WTC11 (cell line): ENCODE data around the gene TEKT3. TPM values are rescaled to one million over a fixed set of nuclear protein-coding genes. Genes with fewer than 3 reads are reported as not detected.

Source experiments
- ATAC-seq: fragments of 200-7000 bp; cut with Tn5 transposase; 2 replicates; pipeline ENCODE4 v1.10.0; 2021; ENCODE audit warnings: mild to moderate bottlenecking, moderate library complexity
- CTCF ChIA-PET: fragments of 300-600 bp; sonication (Branson Sonifier 250); formaldehyde crosslinking; loops from one replicate; lab custom pipeline; 2021; ENCODE audit warnings: antibody characterized with exemption; lab: Charles Lee
- POLR2A ChIA-PET: fragments of 350-600 bp; sonication (Branson Sonifier 250); formaldehyde crosslinking; loops from one replicate; lab custom pipeline; 2021; ENCODE audit warnings: antibody characterized with exemption; lab: Charles Lee
- DNase-seq: peaks from one replicate; pipeline ENCODE4 v3.0.0; 2021; ENCODE audit warnings: low spot score
- H3K27ac Mint-ChIP-seq: 2 replicates; pipeline ENCODE4 v1.8.0; 2021; ENCODE audit warnings: mixed read lengths
- H3K27me3 Mint-ChIP-seq: 2 replicates; pipeline ENCODE4 v1.8.0; 2021; ENCODE audit warnings: low read depth, mild to moderate bottlenecking, moderate library complexity, mixed read lengths
- H3K36me3 Mint-ChIP-seq: 2 replicates; pipeline ENCODE4 v1.8.0; 2021; ENCODE audit warnings: mixed read lengths
- H3K4me1 Mint-ChIP-seq: 2 replicates; pipeline ENCODE4 v1.8.0; 2022; ENCODE audit warnings: mixed read lengths
- H3K4me3 Mint-ChIP-seq: 2 replicates; pipeline ENCODE4 v1.8.0; 2021; ENCODE audit warnings: mild to moderate bottlenecking, moderate library complexity, mixed read lengths
- H3K9me3 Mint-ChIP-seq: 2 replicates; pipeline ENCODE4 v1.8.0; 2021; ENCODE audit warnings: mixed read lengths
- ATF6 ChIP-seq: sonication (generic); formaldehyde crosslinking; IDR thresholded peaks from 2 replicates; pipeline ENCODE4 v1.8.1; 2023; ENCODE audit warnings: mild to moderate bottlenecking, missing genetic modification reagents
- CREM ChIP-seq: sonication (generic); formaldehyde crosslinking; IDR thresholded peaks from 2 replicates; pipeline ENCODE4 v1.8.1; 2022; ENCODE audit warnings: mild to moderate bottlenecking, missing genetic modification reagents, moderate library complexity
- E2F4 ChIP-seq: sonication (generic); formaldehyde crosslinking; IDR thresholded peaks from 2 replicates; pipeline ENCODE4 v1.8.1; 2022; ENCODE audit warnings: low read depth, mild to moderate bottlenecking, moderate library complexity, missing genetic modification reagents, borderline replicate concordance
- FOXJ3 ChIP-seq: sonication (generic); formaldehyde crosslinking; IDR thresholded peaks from 2 replicates; pipeline ENCODE4 v1.9.0; 2021; ENCODE audit warnings: missing genetic modification reagents, mild to moderate bottlenecking, borderline replicate concordance
- GABPB1 ChIP-seq: sonication (generic); formaldehyde crosslinking; IDR thresholded peaks from 2 replicates; pipeline ENCODE4 v1.8.1; 2023; ENCODE audit warnings: mild to moderate bottlenecking, missing genetic modification reagents
- GTF2I ChIP-seq: fragments of 250-450 bp; sonication (Bioruptor Pico); conservative IDR thresholded peaks from 2 replicates; pipeline ENCODE4 v1.4.0; 2021; ENCODE audit warnings: mild to moderate bottlenecking
- IRF1 ChIP-seq: sonication (generic); formaldehyde crosslinking; IDR thresholded peaks from 2 replicates; pipeline ENCODE4 v1.8.0; 2023; ENCODE audit warnings: missing genetic modification reagents
- IRF2 ChIP-seq: sonication (generic); formaldehyde crosslinking; IDR thresholded peaks from 2 replicates; pipeline ENCODE4 v1.8.0; 2022; ENCODE audit warnings: low read depth, missing genetic modification reagents, borderline replicate concordance
- KAT7 ChIP-seq: sonication (generic); formaldehyde crosslinking; IDR thresholded peaks from 2 replicates; pipeline ENCODE4 v1.8.1; 2023; ENCODE audit warnings: missing genetic modification reagents, mild to moderate bottlenecking, borderline replicate concordance
- MXD4 ChIP-seq: fragments of 250-450 bp; sonication (Bioruptor Pico); IDR thresholded peaks from 2 replicates; pipeline ENCODE4 v1.8.0; 2021; ENCODE audit warnings: mild to moderate bottlenecking, moderate library complexity, borderline replicate concordance
- SOX15 ChIP-seq: fragments of 250-450 bp; sonication (Bioruptor Pico); IDR thresholded peaks from 2 replicates; pipeline ENCODE4 v1.9.0; 2021; ENCODE audit warnings: mild to moderate bottlenecking
- TEAD4 ChIP-seq: sonication (generic); formaldehyde crosslinking; IDR thresholded peaks from 2 replicates; pipeline ENCODE4 v1.8.0; 2022; ENCODE audit warnings: mild to moderate bottlenecking, missing genetic modification reagents
- ZBTB21 ChIP-seq: sonication (generic); formaldehyde crosslinking; IDR thresholded peaks from 2 replicates; pipeline ENCODE4 v1.8.1; 2023; ENCODE audit warnings: mild to moderate bottlenecking, missing genetic modification reagents, borderline replicate concordance
- ZNF416 ChIP-seq: fragments of 250-450 bp; sonication (Bioruptor Pico); IDR thresholded peaks from 2 replicates; pipeline ENCODE4 v1.9.0; 2021; ENCODE audit warnings: mild to moderate bottlenecking, inconsistent platforms
- ZNF532 ChIP-seq: fragments of 250-450 bp; sonication (Bioruptor Pico); IDR thresholded peaks from 2 replicates; pipeline ENCODE4 v1.9.0; 2021; ENCODE audit warnings: mild to moderate bottlenecking, borderline replicate concordance
- total RNA-seq: library from RNA; stranded (reverse); gene quantifications from 3 replicates; pipeline ENCODE4 v1.2.3, GENCODE V29; 2021
- TF ChIP-seq, protein P1 (sequence below): sonication (generic); formaldehyde crosslinking; IDR thresholded peaks from 2 replicates; pipeline ENCODE4 v1.8.1; 2023; ENCODE audit warnings: mild to moderate bottlenecking, missing genetic modification reagents
- TF ChIP-seq, protein P2 (sequence below): fragments of 250-450 bp; sonication (Bioruptor Pico); IDR thresholded peaks from 2 replicates; pipeline ENCODE4 v1.9.0; 2021; ENCODE audit warnings: moderate library complexity, mild to moderate bottlenecking, inconsistent platforms, borderline replicate concordance
- TF ChIP-seq, protein P3 (sequence below): sonication (generic); formaldehyde crosslinking; IDR thresholded peaks from 2 replicates; pipeline ENCODE4 v1.8.1; 2022; ENCODE audit warnings: missing genetic modification reagents, borderline replicate concordance
- TF ChIP-seq, protein P4 (sequence below): sonication (generic); formaldehyde crosslinking; IDR thresholded peaks from 2 replicates; pipeline ENCODE4 v1.8.0; 2023; ENCODE audit warnings: missing genetic modification reagents, mild to moderate bottlenecking, borderline replicate concordance

TEKT3 gene
- total RNA-seq, 1 experiment from 2014 or later = 3.1 TPM

DNA sequence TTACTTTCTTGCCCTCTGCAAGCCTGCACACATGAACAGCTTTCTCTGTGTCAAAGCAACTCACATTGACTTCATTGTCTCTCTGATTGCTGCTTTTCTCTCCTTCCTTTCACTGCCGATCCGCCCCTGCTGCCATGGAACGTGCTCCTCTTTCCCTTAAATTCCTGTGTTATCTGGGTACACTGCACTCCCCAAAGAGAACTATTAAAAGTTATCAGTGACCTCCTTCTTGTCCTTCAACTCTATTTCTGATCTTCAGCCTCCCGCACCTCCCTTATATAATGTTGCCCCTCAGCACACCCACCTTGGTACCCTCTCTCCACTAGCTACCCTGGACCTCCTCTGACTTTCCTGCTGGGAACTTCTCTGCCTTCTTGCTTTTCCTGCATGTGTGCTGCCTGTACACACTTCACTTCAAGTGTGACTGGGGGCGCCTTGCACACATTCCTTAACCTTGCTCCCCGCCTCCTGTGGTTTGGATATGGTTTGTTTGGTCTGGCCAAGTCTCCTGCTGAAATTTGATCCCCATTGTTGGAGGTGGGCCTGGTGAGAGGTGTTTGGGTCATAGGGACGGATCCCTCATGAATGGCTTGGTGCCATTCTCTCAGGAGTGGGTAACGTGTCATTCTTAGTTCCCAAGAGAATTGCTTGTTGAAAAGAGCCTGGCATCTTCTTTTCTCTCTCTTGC, 49.6 kb downstream of the TEKT3 start (continued):
- TF ChIP-seq, protein P1, sequence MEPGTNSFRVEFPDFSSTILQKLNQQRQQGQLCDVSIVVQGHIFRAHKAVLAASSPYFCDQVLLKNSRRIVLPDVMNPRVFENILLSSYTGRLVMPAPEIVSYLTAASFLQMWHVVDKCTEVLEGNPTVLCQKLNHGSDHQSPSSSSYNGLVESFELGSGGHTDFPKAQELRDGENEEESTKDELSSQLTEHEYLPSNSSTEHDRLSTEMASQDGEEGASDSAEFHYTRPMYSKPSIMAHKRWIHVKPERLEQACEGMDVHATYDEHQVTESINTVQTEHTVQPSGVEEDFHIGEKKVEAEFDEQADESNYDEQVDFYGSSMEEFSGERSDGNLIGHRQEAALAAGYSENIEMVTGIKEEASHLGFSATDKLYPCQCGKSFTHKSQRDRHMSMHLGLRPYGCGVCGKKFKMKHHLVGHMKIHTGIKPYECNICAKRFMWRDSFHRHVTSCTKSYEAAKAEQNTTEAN (CRISPR knock-in tag) = no peak
- TF ChIP-seq CREM = no peak

GRCh38 chr17:15290605-15291004, 50.8 kb downstream of the TEKT3 start:
- POLR2A ChIA-PET = no interaction called here
- Mint-ChIP-seq H3K4me3 (no peak overlapping the region), H3K36me3 (no peaks in the 10 kb centered on the region), H3K4me1 (peaks cover 10% of the 10 kb centered on the region), H3K27ac (no peak overlapping the region), H3K27me3 (no peaks in the 10 kb centered on the region), H3K9me3 (peaks cover 21% of the 10 kb centered on the region)
- CTCF ChIA-PET = no interaction called here
- ATAC-seq (no peak), DNase-seq (no peak)
- no peak for TF ChIP-seq TEAD4
- TF ChIP-seq FOXJ3 (CRISPR knock-in tag) = no peak
- no peak for TF ChIP-seq ZBTB21 (CRISPR knock-in tag)
- TF ChIP-seq, protein P2, sequence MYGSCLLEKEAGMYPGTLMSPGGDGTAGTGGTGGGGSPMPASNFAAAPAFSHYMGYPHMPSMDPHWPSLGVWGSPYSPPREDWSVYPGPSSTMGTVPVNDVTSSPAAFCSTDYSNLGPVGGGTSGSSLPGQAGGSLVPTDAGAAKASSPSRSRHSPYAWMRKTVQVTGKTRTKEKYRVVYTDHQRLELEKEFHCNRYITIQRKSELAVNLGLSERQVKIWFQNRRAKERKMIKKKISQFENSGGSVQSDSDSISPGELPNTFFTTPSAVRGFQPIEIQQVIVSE (CRISPR knock-in tag) = no peak
- no peak for TF ChIP-seq ZNF416 (CRISPR knock-in tag)
- TF ChIP-seq, protein P3, sequence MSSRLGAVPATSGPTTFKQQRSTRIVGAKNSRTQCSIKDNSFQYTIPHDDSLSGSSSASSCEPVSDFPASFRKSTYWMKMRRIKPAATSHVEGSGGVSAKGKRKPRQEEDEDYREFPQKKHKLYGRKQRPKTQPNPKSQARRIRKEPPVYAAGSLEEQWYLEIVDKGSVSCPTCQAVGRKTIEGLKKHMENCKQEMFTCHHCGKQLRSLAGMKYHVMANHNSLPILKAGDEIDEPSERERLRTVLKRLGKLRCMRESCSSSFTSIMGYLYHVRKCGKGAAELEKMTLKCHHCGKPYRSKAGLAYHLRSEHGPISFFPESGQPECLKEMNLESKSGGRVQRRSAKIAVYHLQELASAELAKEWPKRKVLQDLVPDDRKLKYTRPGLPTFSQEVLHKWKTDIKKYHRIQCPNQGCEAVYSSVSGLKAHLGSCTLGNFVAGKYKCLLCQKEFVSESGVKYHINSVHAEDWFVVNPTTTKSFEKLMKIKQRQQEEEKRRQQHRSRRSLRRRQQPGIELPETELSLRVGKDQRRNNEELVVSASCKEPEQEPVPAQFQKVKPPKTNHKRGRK (CRISPR knock-in tag) = no peak
- TF ChIP-seq GABPB1 (CRISPR knock-in tag) = no peak
- no peak for TF ChIP-seq IRF2 (CRISPR knock-in tag)
- TF ChIP-seq IRF1 (CRISPR knock-in tag) = no peak
- no peak for TF ChIP-seq KAT7 (CRISPR knock-in tag)
- no peak for TF ChIP-seq SOX15 (CRISPR knock-in tag)
- no peak for TF ChIP-seq MXD4 (CRISPR knock-in tag)
- TF ChIP-seq E2F4 (CRISPR knock-in tag) = no peak
- TF ChIP-seq GTF2I (CRISPR knock-in tag) = no peak
- TF ChIP-seq ZNF532 (CRISPR knock-in tag) = no peak
- TF ChIP-seq, protein P4, sequence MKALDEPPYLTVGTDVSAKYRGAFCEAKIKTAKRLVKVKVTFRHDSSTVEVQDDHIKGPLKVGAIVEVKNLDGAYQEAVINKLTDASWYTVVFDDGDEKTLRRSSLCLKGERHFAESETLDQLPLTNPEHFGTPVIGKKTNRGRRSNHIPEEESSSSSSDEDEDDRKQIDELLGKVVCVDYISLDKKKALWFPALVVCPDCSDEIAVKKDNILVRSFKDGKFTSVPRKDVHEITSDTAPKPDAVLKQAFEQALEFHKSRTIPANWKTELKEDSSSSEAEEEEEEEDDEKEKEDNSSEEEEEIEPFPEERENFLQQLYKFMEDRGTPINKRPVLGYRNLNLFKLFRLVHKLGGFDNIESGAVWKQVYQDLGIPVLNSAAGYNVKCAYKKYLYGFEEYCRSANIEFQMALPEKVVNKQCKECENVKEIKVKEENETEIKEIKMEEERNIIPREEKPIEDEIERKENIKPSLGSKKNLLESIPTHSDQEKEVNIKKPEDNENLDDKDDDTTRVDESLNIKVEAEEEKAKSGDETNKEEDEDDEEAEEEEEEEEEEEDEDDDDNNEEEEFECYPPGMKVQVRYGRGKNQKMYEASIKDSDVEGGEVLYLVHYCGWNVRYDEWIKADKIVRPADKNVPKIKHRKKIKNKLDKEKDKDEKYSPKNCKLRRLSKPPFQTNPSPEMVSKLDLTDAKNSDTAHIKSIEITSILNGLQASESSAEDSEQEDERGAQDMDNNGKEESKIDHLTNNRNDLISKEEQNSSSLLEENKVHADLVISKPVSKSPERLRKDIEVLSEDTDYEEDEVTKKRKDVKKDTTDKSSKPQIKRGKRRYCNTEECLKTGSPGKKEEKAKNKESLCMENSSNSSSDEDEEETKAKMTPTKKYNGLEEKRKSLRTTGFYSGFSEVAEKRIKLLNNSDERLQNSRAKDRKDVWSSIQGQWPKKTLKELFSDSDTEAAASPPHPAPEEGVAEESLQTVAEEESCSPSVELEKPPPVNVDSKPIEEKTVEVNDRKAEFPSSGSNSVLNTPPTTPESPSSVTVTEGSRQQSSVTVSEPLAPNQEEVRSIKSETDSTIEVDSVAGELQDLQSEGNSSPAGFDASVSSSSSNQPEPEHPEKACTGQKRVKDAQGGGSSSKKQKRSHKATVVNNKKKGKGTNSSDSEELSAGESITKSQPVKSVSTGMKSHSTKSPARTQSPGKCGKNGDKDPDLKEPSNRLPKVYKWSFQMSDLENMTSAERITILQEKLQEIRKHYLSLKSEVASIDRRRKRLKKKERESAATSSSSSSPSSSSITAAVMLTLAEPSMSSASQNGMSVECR (CRISPR knock-in tag) = no peak
- TF ChIP-seq ATF6 = no peak
